Measurements from ENCODE around the gene TMEM14B. TPM values are rescaled to one million over a fixed set of nuclear protein-coding genes. Genes with fewer than 3 reads are reported as not detected.
"Not testable (repeated sequence)": the region's sequence is repeated elsewhere in the genome, so short reads cannot be mapped to it uniquely, and the experiment has no call there.

TMEM14B gene
- total RNA-seq, 3 donors from 2014 or later (not counting 1 experiment from before 2014, with no cell fraction given): 21.0 to 38.4 (median 30.8) TPM

GRCh38 chr6:10749734-10750133 lies 2.1 kb downstream of the TMEM14B start:
- intact Hi-C loops (cut with micrococcal nuclease): no loop called here
- H3K9me3 Mint-ChIP-seq: no peaks in the 10 kb centered on the region
- H3K9me3 ChIP-seq (ENCODE audit: control insufficient read depth, insufficient read depth, low read length): no peaks in the 10 kb centered on the region
- peaks cover 57 to 59% of the 10 kb centered on the region in 2 donors for H3K4me1 Mint-ChIP-seq
- peaks cover 42% of the 10 kb centered on the region for H3K4me1 ChIP-seq (ENCODE audit: control insufficient read depth, insufficient read depth, low read length)
- H3K36me3 Mint-ChIP-seq: peaks cover 8% of the 10 kb centered on the region
- H3K27ac ChIP-seq (ENCODE audit: low read length): no peak overlapping the region
- H3K36me3 ChIP-seq (ENCODE audit: control insufficient read depth, insufficient read depth, low read length): peaks cover 7% of the 10 kb centered on the region
- no peak overlapping the region for H3K4me3 ChIP-seq (ENCODE audit: low read length)
- H3K27me3 Mint-ChIP-seq (ENCODE audit: low read depth in 2 of 2): peaks cover 20 to 25% of the 10 kb centered on the region in 2 donors
- no peak for DNase-seq
- no peaks in the 10 kb centered on the region for H3K27me3 ChIP-seq (ENCODE audit: control insufficient read depth, insufficient read depth, low read length)
- H3K27ac Mint-ChIP-seq: no peak overlapping the region
- no peak for ATAC-seq
- no peak overlapping the region for H3K4me3 Mint-ChIP-seq
- TF ChIP-seq, protein P1, sequence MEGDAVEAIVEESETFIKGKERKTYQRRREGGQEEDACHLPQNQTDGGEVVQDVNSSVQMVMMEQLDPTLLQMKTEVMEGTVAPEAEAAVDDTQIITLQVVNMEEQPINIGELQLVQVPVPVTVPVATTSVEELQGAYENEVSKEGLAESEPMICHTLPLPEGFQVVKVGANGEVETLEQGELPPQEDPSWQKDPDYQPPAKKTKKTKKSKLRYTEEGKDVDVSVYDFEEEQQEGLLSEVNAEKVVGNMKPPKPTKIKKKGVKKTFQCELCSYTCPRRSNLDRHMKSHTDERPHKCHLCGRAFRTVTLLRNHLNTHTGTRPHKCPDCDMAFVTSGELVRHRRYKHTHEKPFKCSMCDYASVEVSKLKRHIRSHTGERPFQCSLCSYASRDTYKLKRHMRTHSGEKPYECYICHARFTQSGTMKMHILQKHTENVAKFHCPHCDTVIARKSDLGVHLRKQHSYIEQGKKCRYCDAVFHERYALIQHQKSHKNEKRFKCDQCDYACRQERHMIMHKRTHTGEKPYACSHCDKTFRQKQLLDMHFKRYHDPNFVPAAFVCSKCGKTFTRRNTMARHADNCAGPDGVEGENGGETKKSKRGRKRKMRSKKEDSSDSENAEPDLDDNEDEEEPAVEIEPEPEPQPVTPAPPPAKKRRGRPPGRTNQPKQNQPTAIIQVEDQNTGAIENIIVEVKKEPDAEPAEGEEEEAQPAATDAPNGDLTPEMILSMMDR (IDR thresholded peaks at IDR 0.05): no peak
- 91% methylated on average over 2 of the region's 2 CpGs for WGBS (ENCODE audit: insufficient coverage)

DNA sequence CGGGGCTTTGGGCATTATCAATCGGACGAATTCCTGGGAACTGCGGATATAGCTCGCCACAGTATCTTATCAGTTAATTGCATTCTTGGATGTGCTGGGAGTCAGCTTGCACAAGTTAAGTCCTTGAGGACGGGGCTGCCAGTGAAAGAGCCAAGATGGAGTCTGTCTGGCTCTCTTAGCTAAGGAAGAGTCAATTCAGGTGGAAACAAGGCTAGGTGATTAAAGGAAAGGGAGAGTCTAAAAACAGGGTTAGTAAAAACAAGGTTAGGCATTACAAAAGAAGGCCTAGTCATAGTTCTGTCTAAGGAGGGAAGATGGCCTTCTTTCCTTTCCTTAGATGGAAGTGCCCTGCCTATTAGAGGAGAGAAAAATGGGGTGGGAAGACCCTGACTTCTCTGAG lies 3.0 kb downstream of the TMEM14B start:
- H3K9me3 ChIP-seq (ENCODE audit: control insufficient read depth, insufficient read depth, low read length); H3K4me3 Mint-ChIP-seq; DNase-seq; H3K36me3 ChIP-seq (ENCODE audit: control insufficient read depth, insufficient read depth, low read length); ATAC-seq; H3K9me3 Mint-ChIP-seq; intact Hi-C loops (cut with micrococcal nuclease); H3K27me3 ChIP-seq (ENCODE audit: control insufficient read depth, insufficient read depth, low read length); H3K27ac ChIP-seq (ENCODE audit: low read length); H3K27ac Mint-ChIP-seq; H3K4me3 ChIP-seq (ENCODE audit: low read length): not testable (repeated sequence)
- peaks cover 16 to 24% of the 10 kb centered on the region in 2 donors for H3K27me3 Mint-ChIP-seq (ENCODE audit: low read depth in 2 of 2)
- H3K36me3 Mint-ChIP-seq: peaks cover 14% of the 10 kb centered on the region
- H3K4me1 ChIP-seq (ENCODE audit: control insufficient read depth, insufficient read depth, low read length): peaks cover 42% of the 10 kb centered on the region
- over 99% methylated on average over 6 of the region's 6 CpGs for WGBS (ENCODE audit: insufficient coverage)
- peaks cover 57 to 60% of the 10 kb centered on the region in 2 donors for H3K4me1 Mint-ChIP-seq

- not testable (repeated sequence) for H3K36me3 ChIP-seq (ENCODE audit: control insufficient read depth, insufficient read depth, low read length); H3K9me3 ChIP-seq (ENCODE audit: control insufficient read depth, insufficient read depth, low read length); H3K4me3 ChIP-seq (ENCODE audit: low read length); H3K27me3 ChIP-seq (ENCODE audit: control insufficient read depth, insufficient read depth, low read length); H3K9me3 Mint-ChIP-seq
- Mint-ChIP-seq H3K4me1 (peaks cover 53 to 54% of the 10 kb centered on the region in 2 donors), H3K27me3 (ENCODE audit: low read depth in 2 of 2) (peaks cover 15 to 31% of the 10 kb centered on the region in 2 donors), H3K27ac (peak overlapping the region; percentile 86 to 87), H3K36me3 (peaks cover 23% of the 10 kb centered on the region), H3K4me3 (peak overlapping the region; percentile 74)
- ATAC-seq (peak; percentile 62 to 79 (median 75)), DNase-seq (peak; percentile 50 to 64)
- intact Hi-C loops (cut with micrococcal nuclease): loop anchor here (1.0 kb wide), 1 partner anchor 18 kb away; no protein-coding TSS in a partner anchor
- Histone ChIP-seq H3K4me1 (ENCODE audit: control insufficient read depth, insufficient read depth, low read length) (peaks cover 42% of the 10 kb centered on the region), H3K27ac (ENCODE audit: low read length) (peak overlapping the region; percentile 21)
- 65% methylated on average over 4 of the region's 5 CpGs for WGBS (ENCODE audit: insufficient coverage)
Observed at GRCh38 chr6:10751757-10752156, 4.2 kb downstream of the TMEM14B start.

DNA sequence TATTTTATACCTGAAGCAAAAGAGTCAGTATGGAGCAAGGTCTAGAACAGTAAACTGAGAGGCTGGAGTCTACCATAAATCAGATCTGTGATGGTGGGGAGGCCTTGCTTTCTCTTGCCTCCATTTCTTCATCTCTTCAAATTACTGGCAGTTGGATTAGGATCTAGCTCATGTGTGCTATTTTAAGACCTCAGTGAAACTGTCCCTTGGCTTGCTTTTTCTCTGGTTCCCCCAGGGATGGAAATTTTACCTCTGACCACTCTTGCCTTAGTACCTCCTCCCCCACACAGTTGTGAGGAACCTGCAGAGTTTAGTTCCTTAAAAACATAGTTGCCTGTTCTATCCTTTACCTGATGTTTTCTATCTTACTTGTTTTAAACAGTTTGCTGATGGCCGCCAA lies 8.5 kb downstream of the TMEM14B start:
- H3K4me1 ChIP-seq (ENCODE audit: control insufficient read depth, insufficient read depth, low read length): peaks cover 17% of the 10 kb centered on the region
- TF ChIP-seq, protein P1 (IDR thresholded peaks at IDR 0.05): no peak
- H3K4me3 ChIP-seq (ENCODE audit: low read length): no peak overlapping the region
- intact Hi-C loops (cut with micrococcal nuclease): no loop called here
- Mint-ChIP-seq H3K27ac (no peak overlapping the region), H3K27me3 (ENCODE audit: low read depth in 2 of 2) (peaks cover 14 to 31% of the 10 kb centered on the region in 2 donors), H3K4me1 (peaks cover 22 to 30% of the 10 kb centered on the region in 2 donors), H3K4me3 (no peak overlapping the region), H3K9me3 (no peaks in the 10 kb centered on the region), H3K36me3 (peaks cover 23% of the 10 kb centered on the region)
- DNase-seq: no peak
- no peak for ATAC-seq
- 100% methylated on average over 1 of the region's 1 CpG for WGBS (ENCODE audit: insufficient coverage)
- no peaks in the 10 kb centered on the region for H3K9me3 ChIP-seq (ENCODE audit: control insufficient read depth, insufficient read depth, low read length)
- H3K27ac ChIP-seq (ENCODE audit: low read length): no peak overlapping the region
- H3K36me3 ChIP-seq (ENCODE audit: control insufficient read depth, insufficient read depth, low read length): peaks cover 11% of the 10 kb centered on the region
- H3K27me3 ChIP-seq (ENCODE audit: control insufficient read depth, insufficient read depth, low read length): no peaks in the 10 kb centered on the region

Data from natural killer cell (primary cell).